HCT116 (cell line): Measurements from ENCODE around the gene SUSD3. TPM values are rescaled to one million over a fixed set of nuclear protein-coding genes. Genes with fewer than 3 reads are reported as not detected.

Experiments used
- ATAC-seq: fragments of 200-7000 bp; cut with Tn5 transposase; 2 replicates; pipeline ENCODE4 v1.9.1; 2020; ENCODE audit warnings: mild to moderate bottlenecking, moderate library complexity
- BruUV-seq: library from RNA; stranded (reverse); fragments of 400-500 nt; replicated peaks from 2 replicates; lab custom pipeline; 2021; lab: Mats Ljungman, UMichigan
- CTCF ChIA-PET: fragments of 300-600 bp; sonication (Branson Sonifier 250); formaldehyde crosslinking; loops from one replicate; lab custom pipeline; 2021; ENCODE audit warnings: antibody characterized with exemption; lab: Charles Lee
- POLR2A ChIA-PET: fragments of 300-600, 350-600 bp; sonication (Branson Sonifier 250); formaldehyde crosslinking; loops from one replicate; lab custom pipeline; 2021; ENCODE audit warnings: antibody characterized with exemption; lab: Charles Lee
- RAD21 ChIA-PET, 2 experiments: fragments of 300-600 bp; sonication (Branson Sonifier 250); formaldehyde crosslinking; loops; one replicate each; lab custom pipeline; 2023; ENCODE audit warnings: low total read pairs in 2 of 2; ENCODE audit not compliant: uncharacterized antibody in 2 of 2, unreplicated experiment in 2 of 2, low non-redundant PET in 1 of 2; lab: Charles Lee
- DNase-seq: peaks from one replicate; pipeline ENCODE4 v3.0.0-alpha.2; 2010; ENCODE audit warnings: low read depth, low spot score
- H2AFZ ChIP-seq: fragments of 200-600 bp; shearing (Covaris generic), sonication (generic); 2 replicates; pipeline ENCODE4 v1.6.1; 2017; ENCODE audit warnings: low read depth, mixed run types, mixed read lengths, antibody characterized with exemption, low read length; ENCODE audit not compliant: poor library complexity, severe bottlenecking
- H3K27ac ChIP-seq: 2 replicates; pipeline ENCODE4 v1.5.1; 2012; ENCODE audit warnings: low read depth, low read length
- H3K27me3 ChIP-seq: fragments of 200-600 bp; sonication (generic); 2 replicates; pipeline ENCODE4 v1.6.1; 2016; ENCODE audit warnings: mixed run types, low read length, mixed read lengths; ENCODE audit not compliant: insufficient read depth
- H3K36me3 ChIP-seq, 2 experiments: fragments of 200-500 bp in 1 of 2; fragments of 200-600 bp in 1 of 2; sonication (Bioruptor generic) in 1 of 2; sonication (generic) in 1 of 2; 2 replicates each; pipeline versions ENCODE4 v1.5.1 to v1.6.1; 2014 to 2016; ENCODE audit warnings: low read length in 2 of 2, inconsistent platforms in 1 of 2, mixed read lengths in 1 of 2, mixed run types in 1 of 2; ENCODE audit not compliant: insufficient read depth in 2 of 2, control insufficient read depth in 1 of 2
- H3K4me1 ChIP-seq, 2 experiments: fragments of 200-600 bp in 1 of 2; sonication (generic) in 1 of 2; 2 replicates each; pipeline versions ENCODE4 v1.5.1 to v1.6.1; 2012 to 2017; ENCODE audit warnings: low read length in 2 of 2, inconsistent platforms in 1 of 2, mild to moderate bottlenecking in 1 of 2, mixed read lengths in 1 of 2, mixed run types in 1 of 2, moderate library complexity in 1 of 2; ENCODE audit not compliant: insufficient read depth in 2 of 2, control insufficient read depth in 1 of 2
- H3K4me2 ChIP-seq: fragments of 200-600 bp; sonication (generic); 2 replicates; pipeline ENCODE4 v1.6.1; 2017; ENCODE audit warnings: mixed run types, low read length, mixed read lengths
- H3K4me3 ChIP-seq, 2 experiments: fragments of 200-600 bp in 1 of 2; sonication (generic) in 1 of 2; replicated peaks in 1 of 2; 2 replicates each; pipeline ENCODE4 v1.5.1; 2011 to 2016; ENCODE audit warnings: low read length in 2 of 2, control low read depth in 1 of 2, low read depth in 1 of 2, mild to moderate bottlenecking in 1 of 2, mixed read lengths in 1 of 2, mixed run types in 1 of 2
- H3K79me2 ChIP-seq: fragments of 200-600 bp; sonication (generic); 2 replicates; pipeline ENCODE4 v1.6.1; 2017; ENCODE audit warnings: mild to moderate bottlenecking, mixed run types, low read length, moderate library complexity, mixed read lengths; ENCODE audit not compliant: insufficient read depth
- H3K9ac ChIP-seq: fragments of 200-600 bp; sonication (generic); 2 replicates; pipeline ENCODE4 v1.6.1; 2016; ENCODE audit warnings: low read length, mixed read lengths
- H3K9me2 ChIP-seq: fragments of 200-600 bp; sonication (generic), shearing (Covaris generic); 2 replicates; pipeline ENCODE4 v1.6.1; 2017; ENCODE audit warnings: mixed run types, mild to moderate bottlenecking, moderate library complexity; ENCODE audit not compliant: insufficient read depth
- H3K9me3 ChIP-seq, 2 experiments: fragments of 200-500 bp in 1 of 2; fragments of 200-600 bp in 1 of 2; sonication (Bioruptor generic) in 1 of 2; sonication (generic) in 1 of 2; 2 replicates each; pipeline ENCODE4 v1.6.1; 2014 to 2017; ENCODE audit warnings: low read length in 2 of 2, mixed read lengths in 2 of 2, inconsistent platforms in 1 of 2, low read depth in 1 of 2, mild to moderate bottlenecking in 1 of 2, mixed run types in 1 of 2, moderate library complexity in 1 of 2; ENCODE audit not compliant: control insufficient read depth in 1 of 2, insufficient read depth in 1 of 2
- H4K20me1 ChIP-seq: fragments of 200-600 bp; sonication (generic), shearing (Covaris generic); 2 replicates; pipeline ENCODE4 v1.6.1; 2017; ENCODE audit warnings: mixed run types, mild to moderate bottlenecking, moderate library complexity; ENCODE audit not compliant: insufficient read depth
- ATF3 ChIP-seq: IDR thresholded peaks from 2 replicates; pipeline ENCODE4 v1.6.1; 2012
- CTCF ChIP-seq, 3 experiments: fragments of 200-600 bp in 1 of 3; sonication (generic) in 1 of 3; IDR thresholded peaks in 2 of 3; conservative IDR thresholded peaks in 1 of 3; 2 replicates each; pipeline ENCODE4 v1.5.1; 2012 to 2017; ENCODE audit warnings: low read depth in 2 of 3, low read length in 2 of 3, antibody characterized with exemption in 1 of 3, borderline replicate concordance in 1 of 3, control low read depth in 1 of 3, mild to moderate bottlenecking in 1 of 3, mixed read lengths in 1 of 3, mixed run types in 1 of 3, moderate library complexity in 1 of 3; ENCODE audit not compliant: insufficient read depth in 1 of 3
- EZH2 ChIP-seq: fragments of 200-600 bp; sonication (generic); IDR thresholded peaks from 2 replicates; pipeline ENCODE4 v1.6.1; 2017; ENCODE audit warnings: antibody characterized with exemption, mixed run types
- FOSL1 ChIP-seq: IDR thresholded peaks from 2 replicates; pipeline ENCODE4 v1.6.1; 2012; ENCODE audit warnings: low read depth
- POLR2AphosphoS5 ChIP-seq: IDR thresholded peaks from 2 replicates; pipeline ENCODE4 v1.6.1; 2011; ENCODE audit warnings: mild to moderate bottlenecking, low read depth, low read length, moderate library complexity
- RAD21 ChIP-seq: IDR thresholded peaks from 2 replicates; pipeline ENCODE4 v1.6.1; 2012; ENCODE audit warnings: low read depth, mild to moderate bottlenecking
- SIN3A ChIP-seq: IDR thresholded peaks from 2 replicates; pipeline ENCODE4 v1.6.1; 2012; ENCODE audit warnings: low read depth
- TCF7L2 ChIP-seq: IDR thresholded peaks from 2 replicates; pipeline ENCODE4 v1.7.0; 2011; ENCODE audit warnings: borderline replicate concordance, inconsistent platforms; ENCODE audit not compliant: insufficient read depth, insufficient read length; ENCODE audit errors: extremely low read depth
- ZFX ChIP-seq: fragments of 450-650 bp; IDR thresholded peaks from 2 replicates; pipeline ENCODE4 v1.6.1; 2017
- intact Hi-C: fragments of 100-400 bp; cut with micrococcal nuclease; formaldehyde crosslinking; loops from 2 replicates; pipeline ENCODE4 v1.10.0; 2022
- total RNA-seq: library from RNA; stranded (reverse); gene quantifications from one replicate; pipeline ENCODE4 v1.2.1, GENCODE V29; 2021; ENCODE audit not compliant: unreplicated experiment

SUSD3 gene
- total RNA-seq, 1 experiment from 2014 or later = 11.3 TPM

GRCh38 chr9:93134015-93134739 is 75.7 kb downstream of the SUSD3 start, which contains the start of gene NINJ1:
Gene NINJ1, minus strand, starts transcription at chr9:93134251. Its CDS starts 34 bp downstream, at chr9:93134217.
- CTCF ChIA-PET = interaction anchor here (0.9 to 1.0 kb wide), 3 partner anchors 14 to 27 kb away, joined by 3 to 4 read pairs (median 3); no protein-coding TSS in a partner anchor
- TF ChIP-seq FOSL1 (no peak), CTCF (IDR thresholded peaks at IDR 0.05 in 2 of 3, conservative IDR thresholded peaks at IDR 0.05 in 1 of 3; ENCODE audit: borderline replicate concordance in 1 of 3, insufficient read depth in 1 of 3, low read depth in 2 of 3, low read length in 2 of 3) (no peak), TCF7L2 (peak; percentile 21), RAD21 (no peak), SIN3A (no peak), ZFX (peak; percentile 86; the same call in 1 of the 2 replicates), ATF3 (no peak), POLR2AphosphoS5 (peak; percentile 82), EZH2 (no peak)
- TF ChIP-seq, all 23 proteins: peak for 3

More at GRCh38 chr9:93134015-93134739, 75.7 kb downstream of the SUSD3 start, which contains the start of gene NINJ1:
- ChIA-PET POLR2A (interaction anchor here (0.9 to 1.6 kb wide), 6 partner anchors 8 to 36 kb away, joined by 3 to 7 read pairs (median 3); no protein-coding TSS in a partner anchor), RAD21 (no interaction called here)
- Histone ChIP-seq H3K4me2 (peak within 1 kb of the TSS; percentile 100), H3K4me3 (peak within 1 kb of the TSS; percentile 73 to 87), H4K20me1 (no peaks in the 10 kb centered on the region), H3K27me3 (no peaks in the 10 kb centered on the region), H3K4me1 (peaks cover 17 to 25% of the 10 kb centered on the region in 2 experiments), H3K27ac (peak within 1 kb of the TSS; percentile 83), H3K9ac (peak within 1 kb of the TSS; percentile 87), H2AFZ (peak within 1 kb of the TSS; percentile 18), H3K36me3 (no peaks in the 10 kb centered on the region), H3K9me3 (no peaks in the 10 kb centered on the region), H3K9me2 (no peaks in the 10 kb centered on the region), H3K79me2 (peaks cover 22% of the 10 kb centered on the region; the same call in 1 of the 2 replicates)
- BruUV-seq = no TSS peak
- peak; percentile 4 for DNase-seq
- intact Hi-C loops = no loop called here
- ATAC-seq = peak; percentile 88

Other genes starting within 250 kb of the SUSD3 start
- 7.2 TPM for gene ZNF484, start 180.7 kb upstream of the SUSD3 start, total RNA-seq
- 3.3 TPM for gene FGD3, start 111.2 kb upstream of the SUSD3 start, total RNA-seq
- 54.5 TPM for gene CARD19, start 37.5 kb downstream of the SUSD3 start, total RNA-seq
- 34.4 TPM for gene NINJ1, start 75.5 kb downstream of the SUSD3 start, total RNA-seq
- gene WNK2, start 125.4 kb downstream of the SUSD3 start, total RNA-seq = 24.4 TPM